CD4-positive, alpha-beta memory T cell (primary cell): ENCODE measurements around the gene TLN1. TPM values are rescaled to one million over a fixed set of nuclear protein-coding genes. Genes with fewer than 3 reads are reported as not detected.

Source experiments
- CTCF ChIA-PET: fragments of 350-600 bp; sonication (Branson Sonifier 250); formaldehyde crosslinking; loops from one replicate; lab custom pipeline; 2021; ENCODE audit warnings: inconsistent platforms; ENCODE audit not compliant: partially characterized antibody; lab: Charles Lee
- POLR2A ChIA-PET: fragments of 350-600 bp; sonication (Branson Sonifier 250); formaldehyde crosslinking; loops from one replicate; lab custom pipeline; 2021; ENCODE audit not compliant: partially characterized antibody; lab: Charles Lee
- DNase-seq, 5 donors: peaks; one replicate each; pipeline versions ENCODE4 v3.0.0 to v3.0.0-alpha.2; 2020 to 2022; ENCODE audit warnings: mixed read lengths in 1 of 5
- H3K27ac ChIP-seq: one replicate; pipeline ENCODE4 v1.7.0; 2013; ENCODE audit warnings: low read depth, low read length
- H3K27me3 ChIP-seq: 2 replicates; pipeline ENCODE4 v1.7.0; 2013; ENCODE audit warnings: mild to moderate bottlenecking, low read length, moderate library complexity; ENCODE audit not compliant: insufficient read depth
- H3K36me3 ChIP-seq: 2 replicates; pipeline ENCODE4 v1.7.0; 2013; ENCODE audit warnings: mild to moderate bottlenecking, low read length, moderate library complexity; ENCODE audit not compliant: insufficient read depth
- H3K4me1 ChIP-seq: 2 replicates; pipeline ENCODE4 v1.7.0; 2013; ENCODE audit warnings: mild to moderate bottlenecking, low read length, moderate library complexity; ENCODE audit not compliant: insufficient read depth
- H3K4me3 ChIP-seq, 2 donors: one replicate each; pipeline ENCODE4 v1.7.0; 2013; ENCODE audit warnings: low read length in 2 of 2, mild to moderate bottlenecking in 1 of 2
- H3K9me3 ChIP-seq, 2 donors: one replicate each; pipeline ENCODE4 v1.7.0; 2013; ENCODE audit warnings: low read length in 2 of 2, control low read depth in 1 of 2; ENCODE audit not compliant: control insufficient read depth in 1 of 2
- H3K27ac Mint-ChIP-seq, 7 donors: one replicate each; pipeline ENCODE4 v1.8.0; 2020 to 2021; ENCODE audit warnings: mixed read lengths in 7 of 7, mild to moderate bottlenecking in 6 of 7, inconsistent platforms in 3 of 7, moderate library complexity in 3 of 7
- H3K27me3 Mint-ChIP-seq, 2 donors: one replicate each; pipeline ENCODE4 v1.8.0; 2020 to 2021; ENCODE audit warnings: mixed read lengths in 2 of 2
- H3K36me3 Mint-ChIP-seq, 2 donors: one replicate each; pipeline ENCODE4 v1.8.0; 2020 to 2021; ENCODE audit warnings: mixed read lengths in 2 of 2, inconsistent platforms in 1 of 2, mild to moderate bottlenecking in 1 of 2
- H3K4me1 Mint-ChIP-seq, 4 donors: one replicate each; pipeline ENCODE4 v1.8.0; 2020 to 2021; ENCODE audit warnings: mixed read lengths in 4 of 4, mild to moderate bottlenecking in 1 of 4
- H3K4me3 Mint-ChIP-seq, 8 donors: one replicate each; pipeline ENCODE4 v1.8.0; 2020 to 2021; ENCODE audit warnings: mixed read lengths in 8 of 8, mild to moderate bottlenecking in 7 of 8, moderate library complexity in 6 of 8, inconsistent platforms in 3 of 8
- H3K9me3 Mint-ChIP-seq, 8 donors: one replicate each; pipeline ENCODE4 v1.8.0; 2020 to 2021; ENCODE audit warnings: mixed read lengths in 8 of 8, mild to moderate bottlenecking in 5 of 8, inconsistent platforms in 3 of 8, moderate library complexity in 1 of 8
- intact Hi-C: fragments of 100-400 bp; cut with micrococcal nuclease; formaldehyde crosslinking; loops from one replicate; pipeline ENCODE4 v1.15.1; 2023
- polyA plus RNA-seq, 2 donors: library from polyadenylated mRNA; unstranded; fragments of 300-500 nt; fragmentation: Illumina TruSeq; gene quantifications; one replicate each; pipeline ENCODE4 v1.2.3, GENCODE V29; 2021
- total RNA-seq, 2 experiments: library from RNA; stranded (reverse); gene quantifications; one replicate each; pipeline ENCODE4 v1.2.3, GENCODE V29; 2021

TLN1 gene
- total and polyA plus RNA-seq, 4 experiments from 2014 or later: 13.7 to 316 (median 215) TPM

DNA sequence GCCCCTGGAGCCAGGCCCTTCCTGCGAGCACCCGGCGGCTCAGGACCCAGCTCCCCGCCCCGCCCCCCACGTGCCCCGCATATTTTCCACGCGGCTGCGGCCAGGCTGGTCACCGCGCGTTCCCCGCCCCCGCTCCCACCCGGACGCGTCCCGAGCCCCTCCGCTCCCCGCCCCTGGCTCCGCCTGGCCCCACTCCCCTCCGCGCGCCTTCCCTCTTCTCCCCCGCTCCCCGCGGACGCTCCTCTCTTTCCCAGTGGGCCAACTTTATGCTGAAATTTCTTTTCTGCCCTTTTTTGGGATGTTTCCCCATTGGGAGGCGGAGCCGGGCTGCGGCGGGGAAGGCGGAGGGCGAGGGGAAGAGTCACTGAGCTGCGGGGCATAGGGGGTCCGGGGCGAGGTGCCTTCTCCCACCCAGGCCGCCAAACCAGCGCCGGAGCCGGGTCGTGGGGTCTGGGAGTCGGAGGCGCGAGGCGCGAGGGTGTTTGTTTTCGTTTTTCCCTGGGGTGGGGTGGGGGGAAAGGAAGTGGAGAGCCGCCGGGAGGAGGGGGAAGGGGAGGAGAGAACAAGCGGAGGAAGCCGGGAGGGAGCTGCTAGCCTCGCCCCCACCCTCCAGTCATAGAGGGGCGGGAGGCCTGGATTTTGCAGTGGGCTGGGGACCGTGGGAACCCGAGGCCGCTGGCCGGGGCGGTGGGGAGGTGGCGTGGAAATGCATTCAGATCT lies 41.2 kb downstream of the TLN1 start:
- CTCF ChIA-PET: interaction anchor here (0.8 to 16.3 kb wide), 5 partner anchors 16 to 43 kb away, joined by 3 to 339 read pairs (median 6); partner anchors contain the start of genes ARHGEF39, CCDC107, RMRP and SIT1
- no peaks in the 10 kb centered on the region for H3K36me3 Mint-ChIP-seq
- DNase-seq: peak in 3 of 5 donors; percentile 28 to 59 (median 32)
- peaks cover 6 to 33% (median 16%) of the 10 kb centered on the region in 4 donors for H3K4me1 Mint-ChIP-seq
- no peaks in the 10 kb centered on the region for H3K9me3 ChIP-seq
- H3K9me3 Mint-ChIP-seq: no peaks in the 10 kb centered on the region
- H3K27ac Mint-ChIP-seq: peak overlapping the region; percentile 70 to 92 (median 81)
- POLR2A ChIA-PET: interaction anchor here (0.5 to 12.0 kb wide), 9 partner anchors 11 to 85 kb away, joined by 3 to 160 read pairs (median 6); partner anchors contain the start of genes ARHGEF39, CCDC107, CREB3 and RMRP
- H3K4me3 ChIP-seq: peak overlapping the region in 1 of 2 donors; percentile 58
- no peaks in the 10 kb centered on the region for H3K36me3 ChIP-seq
- H3K4me1 ChIP-seq: peaks cover 6% of the 10 kb centered on the region
- intact Hi-C loops: no loop called here
- no peaks in the 10 kb centered on the region for H3K27me3 ChIP-seq
- no peaks in the 10 kb centered on the region for H3K27me3 Mint-ChIP-seq
- H3K4me3 Mint-ChIP-seq: peak overlapping the region; percentile 82 to 90 (median 88)
- H3K27ac ChIP-seq: peak overlapping the region; percentile 59

DNA sequence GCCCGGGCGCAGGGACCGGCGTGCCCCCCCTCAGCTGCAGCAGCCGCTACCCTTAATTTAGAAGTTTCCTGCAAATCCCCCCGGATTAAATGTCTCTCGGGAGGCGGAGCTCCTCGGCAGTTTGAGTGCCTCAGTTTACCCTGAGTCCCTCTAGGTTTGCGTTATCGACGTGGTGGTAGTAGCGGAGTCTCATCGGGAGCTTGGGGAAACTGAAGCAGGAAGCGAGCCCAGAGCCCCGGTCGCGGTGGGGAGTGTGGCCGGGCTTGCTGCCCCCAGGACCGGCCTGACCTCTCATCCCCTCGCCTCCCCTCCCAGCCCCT lies 41.7 kb downstream of the TLN1 start:
- POLR2A ChIA-PET: interaction anchor here (2.0 to 12.0 kb wide), 5 partner anchors 29 to 85 kb away, joined by 6 to 160 read pairs (median 14); partner anchors contain the start of genes ARHGEF39, CCDC107, CREB3 and RMRP

DNA sequence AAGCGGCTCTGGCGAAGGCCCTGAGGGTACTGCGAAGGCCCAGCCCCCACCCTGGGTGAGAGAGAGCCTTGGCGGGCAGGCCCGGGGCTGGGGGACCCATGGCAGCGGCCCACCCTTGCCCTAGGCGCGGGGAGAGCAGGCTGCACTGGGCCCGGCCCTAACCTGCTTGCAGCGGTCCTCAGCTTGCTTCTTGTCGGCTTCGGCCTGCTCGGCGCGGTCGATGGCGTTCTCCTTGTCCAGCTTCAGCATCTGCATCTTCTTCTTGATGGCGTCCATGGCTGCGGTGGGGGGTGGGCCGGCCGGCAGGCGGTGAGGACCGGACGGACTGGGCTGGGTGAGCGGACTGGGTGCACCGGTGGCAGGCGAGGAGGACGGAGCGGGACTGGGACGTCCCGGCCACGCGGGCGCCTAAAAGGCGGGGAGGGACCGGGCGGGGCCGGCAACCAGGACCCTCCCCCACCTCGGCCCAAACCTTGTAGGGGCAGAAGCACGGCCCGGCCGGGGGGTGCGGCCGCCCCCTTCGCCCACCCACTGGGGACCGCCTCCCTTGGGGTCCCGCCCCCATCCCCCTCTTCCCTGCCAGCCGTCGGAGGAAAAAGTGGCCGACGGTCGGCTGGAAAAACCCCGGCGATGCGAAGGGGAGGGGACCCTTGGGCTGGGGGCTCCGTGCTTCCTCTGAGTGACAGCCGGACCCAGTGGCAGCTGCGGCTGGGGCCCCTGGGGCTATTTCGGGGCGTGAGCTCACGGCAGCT lies 42.3 kb downstream of the TLN1 start, which contains the start of gene TPM2:
TPM2 (minus strand) TSS at position 384 of the 752 bp plus-strand sequence; CDS start at position 276, 108 bp downstream.
- DNase-seq: no peak
- ChIA-PET POLR2A (interaction anchor here (0.6 to 12.0 kb wide), 6 partner anchors 29 to 1346 kb away, joined by 3 to 160 read pairs (median 10); partner anchors contain the start of genes ARHGEF39, CCDC107, CREB3 and RMRP), CTCF (interaction anchor here (0.7 to 16.3 kb wide), 5 partner anchors 17 to 42 kb away, joined by 3 to 339 read pairs (median 6); partner anchors contain the start of genes ARHGEF39, CCDC107, RMRP and SIT1)
- no peaks in the 10 kb centered on the region for H3K36me3 Mint-ChIP-seq
- intact Hi-C loops: no loop called here
- Histone ChIP-seq H3K27me3 (no peaks in the 10 kb centered on the region), H3K36me3 (no peaks in the 10 kb centered on the region), H3K4me1 (peaks cover 6% of the 10 kb centered on the region), H3K27ac (peak within 1 kb of the TSS; percentile 59), H3K9me3 (no peaks in the 10 kb centered on the region), H3K4me3 (peak within 1 kb of the TSS in 1 of 2 donors; percentile 58)
- H3K27me3 Mint-ChIP-seq: no peaks in the 10 kb centered on the region
- no peaks in the 10 kb centered on the region for H3K9me3 Mint-ChIP-seq
- H3K4me3 Mint-ChIP-seq: peak within 1 kb of the TSS; percentile 82 to 90 (median 88)
- peaks cover 6 to 33% (median 16%) of the 10 kb centered on the region in 4 donors for H3K4me1 Mint-ChIP-seq
- H3K27ac Mint-ChIP-seq: peak within 1 kb of the TSS; percentile 65 to 92 (median 77)

More for the DNA sequence above, 41.7 kb downstream of the TLN1 start:
- CTCF ChIA-PET: interaction anchor here (0.7 to 16.3 kb wide), 6 partner anchors 17 to 42 kb away, joined by 3 to 339 read pairs (median 6); partner anchors contain the start of genes ARHGEF39, CCDC107, RMRP and SIT1
- intact Hi-C loops: no loop called here
- H3K27ac ChIP-seq: peak overlapping the region; percentile 59
- Mint-ChIP-seq H3K27ac (peak overlapping the region in 4 of 7 donors; percentile 48 to 74 (median 58)), H3K4me3 (peak overlapping the region; percentile 72 to 89 (median 81)), H3K27me3 (no peaks in the 10 kb centered on the region), H3K36me3 (no peaks in the 10 kb centered on the region), H3K4me1 (peaks cover 6 to 33% (median 16%) of the 10 kb centered on the region in 4 donors), H3K9me3 (no peaks in the 10 kb centered on the region)
- no peaks in the 10 kb centered on the region for H3K27me3 ChIP-seq
- DNase-seq: no peak
- no peaks in the 10 kb centered on the region for H3K36me3 ChIP-seq
- H3K9me3 ChIP-seq: no peaks in the 10 kb centered on the region
- H3K4me3 ChIP-seq: peak overlapping the region in 1 of 2 donors; percentile 58
- peaks cover 6% of the 10 kb centered on the region for H3K4me1 ChIP-seq

DNA sequence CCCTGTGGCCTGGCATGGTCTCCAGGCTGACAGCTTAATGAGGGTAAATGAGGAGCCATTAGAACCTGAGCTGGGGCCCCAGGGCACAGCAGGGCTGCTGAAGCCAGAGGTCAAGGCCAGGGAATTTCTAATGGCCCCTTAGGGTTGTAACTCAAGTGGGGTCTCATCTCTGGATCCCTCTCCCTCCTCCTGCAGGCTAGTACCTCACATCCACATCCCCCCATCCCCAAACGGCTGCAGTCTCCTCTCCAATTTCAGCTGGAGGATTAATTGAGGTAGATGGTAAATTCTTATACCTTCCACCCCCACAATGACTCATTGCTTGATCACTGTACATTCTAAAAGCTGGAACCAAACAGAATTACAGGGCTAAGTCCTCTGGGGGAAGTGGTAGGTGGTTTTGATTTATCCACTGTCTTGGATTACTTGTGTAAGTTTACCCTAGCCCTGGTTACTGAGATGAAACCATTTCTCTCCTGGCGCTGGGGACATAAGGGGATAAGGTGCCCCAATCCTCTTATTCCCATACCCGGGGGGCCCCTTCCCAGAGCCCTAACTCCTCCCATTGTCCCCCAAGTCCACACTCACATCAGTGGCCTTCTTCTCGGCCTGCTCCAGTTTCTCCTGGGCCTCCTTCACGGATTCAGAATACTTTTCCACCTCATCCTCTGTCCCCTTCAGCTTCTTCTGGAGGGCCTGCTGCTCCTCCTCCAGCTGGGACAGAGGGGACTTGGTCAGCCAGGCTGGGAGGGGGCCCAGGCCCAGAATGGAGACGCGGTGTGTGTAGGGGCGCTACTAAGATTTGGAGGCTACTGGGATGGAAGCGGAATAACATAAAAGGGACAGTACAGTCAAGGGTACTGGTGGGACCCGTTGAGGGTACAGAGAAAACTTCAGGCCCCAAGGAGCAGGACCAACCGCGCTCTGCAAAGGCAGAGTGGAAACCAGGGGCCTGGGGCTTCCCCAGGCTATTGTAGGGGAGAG lies 43.1 kb downstream of the TLN1 start:
- CTCF ChIA-PET: interaction anchor here (0.8 to 2.3 kb wide), 6 partner anchors 9 to 77 kb away, joined by 3 to 35 read pairs (median 4); partner anchors contain the start of genes ARHGEF39, CCDC107 and RMRP
- Histone ChIP-seq H3K36me3 (no peaks in the 10 kb centered on the region), H3K4me3 (no peak overlapping the region), H3K4me1 (peaks cover 6% of the 10 kb centered on the region), H3K27me3 (no peaks in the 10 kb centered on the region), H3K27ac (no peak overlapping the region), H3K9me3 (no peaks in the 10 kb centered on the region)
- Mint-ChIP-seq H3K4me3 (peak overlapping the region; percentile 34 to 84 (median 59)), H3K27ac (peak overlapping the region; percentile 42 to 77 (median 75)), H3K36me3 (no peaks in the 10 kb centered on the region), H3K9me3 (no peaks in the 10 kb centered on the region), H3K4me1 (peaks cover 6 to 33% (median 16%) of the 10 kb centered on the region in 4 donors), H3K27me3 (no peaks in the 10 kb centered on the region)
- intact Hi-C loops: no loop called here
- POLR2A ChIA-PET: interaction anchor here (0.6 to 12.0 kb wide), 6 partner anchors 9 to 1345 kb away, joined by 3 to 160 read pairs (median 8); partner anchors contain the start of genes ARHGEF39, CCDC107, RMRP and SIT1
- no peak for DNase-seq

DNA sequence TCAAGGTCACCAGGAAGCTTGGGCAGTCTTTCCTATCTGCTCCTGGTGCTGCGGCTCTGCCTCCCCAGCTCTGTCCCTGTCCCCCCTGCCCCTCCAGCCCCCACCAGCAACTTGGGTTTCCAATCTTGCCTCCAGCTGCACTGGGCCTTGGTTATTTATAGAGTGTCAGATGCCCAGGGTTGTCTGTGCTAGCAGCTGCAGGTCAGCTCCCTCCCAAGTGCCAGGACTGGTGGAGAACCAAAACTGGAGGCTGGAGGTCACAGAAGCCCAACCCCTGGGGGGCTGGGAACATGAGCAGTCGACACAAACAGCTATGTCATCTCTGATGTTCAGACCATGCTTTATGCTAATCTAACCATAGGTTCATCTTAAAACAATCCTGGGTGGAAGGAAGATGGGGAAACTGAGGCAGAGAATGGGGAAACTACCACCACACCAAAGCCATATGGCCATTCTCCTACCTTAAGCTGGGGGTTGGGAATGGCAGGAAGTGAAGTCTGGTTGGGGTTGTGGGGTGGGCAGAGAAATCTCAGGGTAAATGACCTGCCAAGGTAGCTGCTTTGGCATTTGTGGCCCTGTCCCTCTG lies 43.9 kb downstream of the TLN1 start:
- intact Hi-C loops: no loop called here
- no peaks in the 10 kb centered on the region for H3K9me3 ChIP-seq
- POLR2A ChIA-PET: interaction anchor here (0.8 to 12.0 kb wide), 6 partner anchors 9 to 84 kb away, joined by 3 to 160 read pairs (median 8); partner anchors contain the start of genes ARHGEF39, CCDC107, RMRP and SIT1
- H3K4me1 Mint-ChIP-seq: peaks cover 6 to 33% (median 16%) of the 10 kb centered on the region in 4 donors
- H3K36me3 Mint-ChIP-seq: no peaks in the 10 kb centered on the region
- no peak overlapping the region for H3K27ac ChIP-seq
- H3K9me3 Mint-ChIP-seq: no peaks in the 10 kb centered on the region
- H3K36me3 ChIP-seq: no peaks in the 10 kb centered on the region
- H3K27me3 Mint-ChIP-seq: no peaks in the 10 kb centered on the region
- peak overlapping the region in 5 of 7 donors; percentile 32 to 62 (median 55) for H3K27ac Mint-ChIP-seq
- no peak overlapping the region for H3K4me3 Mint-ChIP-seq
- H3K27me3 ChIP-seq: no peaks in the 10 kb centered on the region
- CTCF ChIA-PET: interaction anchor here (0.8 to 2.3 kb wide), 6 partner anchors 9 to 76 kb away, joined by 3 to 35 read pairs (median 4); partner anchors contain the start of genes ARHGEF39, CCDC107 and RMRP
- H3K4me3 ChIP-seq: no peak overlapping the region
- peaks cover 6% of the 10 kb centered on the region for H3K4me1 ChIP-seq
- no peak for DNase-seq
